Endometrial microvascular endothelial cells (primary cell): ENCODE data around the gene NTN5. TPM values are rescaled to one million over a fixed set of nuclear protein-coding genes. Genes with fewer than 3 reads are reported as not detected.
"Not testable (repeated sequence)": the region's sequence is repeated elsewhere in the genome, so short reads cannot be mapped to it uniquely, and the experiment has no call there.

Experiments used
- in situ Hi-C: cut with HindIII; loops from 2 replicates; pipeline ENCODE4 v1.10.0; 2017; ENCODE audit warnings: low sequenced_read_pairs, low pct_unique_long_range_greater_than_20kb; ENCODE audit errors: inconsistent ontology term
- total RNA-seq: library from RNA; depleted of rRNA; stranded (reverse); fragments of >200 nt; gene quantifications from one replicate; pipeline ENCODE4 v1.2.3, GENCODE V29; 2015; ENCODE audit errors: inconsistent ontology term

NTN5 gene
- total RNA-seq, 1 donor from 2014 or later, result not detected

GRCh38 chr19:48635263-48635965 is 37.4 kb downstream of the NTN5 start:
- in situ Hi-C loops, result no loop called here

DNA sequence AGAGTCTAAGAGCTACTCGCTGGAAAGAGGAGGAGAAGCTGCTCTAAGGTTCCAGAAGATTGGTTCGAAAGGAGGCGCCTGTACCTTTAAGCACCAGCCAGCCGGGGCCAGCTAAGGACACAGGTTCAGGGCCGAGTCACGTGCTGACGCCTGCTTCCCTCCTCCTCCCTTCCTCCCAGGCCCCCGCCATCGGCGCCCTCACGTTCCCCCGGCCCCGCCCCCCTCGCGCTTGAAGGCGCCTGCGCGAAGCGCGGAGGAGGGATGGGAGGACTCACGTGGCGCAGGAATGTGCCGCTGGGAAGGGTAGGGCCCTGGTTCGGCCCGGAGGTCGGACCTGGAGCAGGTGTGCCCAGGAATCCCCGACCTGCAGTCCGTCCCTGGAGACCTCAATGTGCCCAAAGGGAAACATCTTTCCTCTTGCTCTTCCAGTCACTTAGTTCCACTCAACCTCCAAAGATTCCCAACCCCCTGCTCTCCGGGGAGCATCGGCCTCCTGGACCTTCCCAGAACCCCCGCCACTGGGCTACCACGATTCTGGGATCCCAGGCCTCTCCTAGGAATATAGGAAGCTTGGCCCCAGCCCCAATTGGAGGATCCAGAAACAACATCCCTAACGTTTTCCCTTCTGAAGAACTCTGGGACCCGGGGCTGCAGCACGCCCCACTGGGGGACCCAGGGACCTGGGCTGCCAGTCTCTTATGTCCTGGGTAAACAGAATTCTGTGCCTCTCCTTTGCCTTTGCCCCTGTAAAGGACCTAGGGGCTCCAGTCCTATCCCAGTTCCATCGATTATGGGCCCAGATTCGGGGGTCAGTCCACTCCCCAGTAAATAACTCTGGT is 38.2 kb downstream of the NTN5 start:
- in situ Hi-C loops, result no loop called here

DNA sequence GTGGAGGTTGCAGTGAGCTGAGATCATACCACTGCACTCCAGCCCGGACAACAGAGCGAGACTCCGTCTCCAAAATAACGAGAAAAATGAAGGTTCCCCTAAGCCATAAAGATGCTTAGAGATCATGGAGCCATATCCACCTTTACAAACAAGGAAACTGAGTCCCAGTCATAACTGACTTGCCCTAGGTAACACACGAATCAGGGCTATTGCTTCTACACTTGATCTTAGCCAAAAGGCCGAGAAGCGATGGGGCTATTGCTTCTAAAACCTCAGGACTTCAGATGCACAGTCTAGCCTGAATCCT is 38.8 kb downstream of the NTN5 start:
- in situ Hi-C loops, result no loop called here

DNA sequence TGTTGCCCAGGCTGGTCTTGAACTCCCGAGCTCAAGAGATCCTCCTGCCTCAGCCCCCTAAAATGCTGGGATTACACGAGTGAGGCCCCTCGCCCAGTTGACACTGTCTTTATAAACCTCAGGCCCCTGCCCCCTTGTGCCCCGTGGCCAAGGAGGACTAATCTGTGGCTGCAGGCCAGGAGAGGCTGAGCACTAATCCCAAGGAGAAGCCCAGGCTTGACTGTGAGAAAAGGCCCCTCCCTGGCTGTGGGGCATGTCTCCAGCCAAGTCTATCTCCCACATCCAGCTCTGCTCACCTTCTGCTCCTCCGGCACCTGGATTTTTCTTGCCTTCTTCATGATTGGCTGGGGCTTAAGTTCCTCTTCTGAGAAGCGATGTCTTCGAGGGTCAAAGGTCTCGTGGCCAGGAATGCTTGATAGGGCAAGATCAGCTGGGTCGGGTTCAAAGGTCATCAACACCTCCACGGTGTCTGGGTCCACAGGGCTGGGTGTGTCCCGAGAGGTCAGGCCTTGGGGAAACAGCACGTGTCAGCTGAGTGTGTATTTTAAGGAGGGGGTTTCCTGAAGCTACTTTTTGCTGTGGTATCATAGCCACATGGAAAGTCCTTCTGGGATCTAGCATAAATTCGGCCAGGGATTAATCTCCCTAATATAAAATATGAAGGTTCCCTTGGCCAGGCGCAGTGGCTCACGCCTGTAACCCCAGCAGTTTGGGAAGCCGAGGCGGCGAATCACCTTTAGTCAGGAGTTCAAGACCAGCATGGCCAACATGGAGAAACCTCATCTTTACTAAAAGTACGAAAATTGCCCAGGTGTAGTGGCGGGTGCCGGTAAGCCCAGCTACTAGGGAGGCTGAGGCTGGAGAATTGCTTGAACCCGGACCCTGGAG is 39.4 kb downstream of the NTN5 start:
- in situ Hi-C loops, result no loop called here

- in situ Hi-C loops, result no loop called here
These were observed 40.1 kb downstream of the NTN5 start for GRCh38 chr19:48632692-48633147.

DNA sequence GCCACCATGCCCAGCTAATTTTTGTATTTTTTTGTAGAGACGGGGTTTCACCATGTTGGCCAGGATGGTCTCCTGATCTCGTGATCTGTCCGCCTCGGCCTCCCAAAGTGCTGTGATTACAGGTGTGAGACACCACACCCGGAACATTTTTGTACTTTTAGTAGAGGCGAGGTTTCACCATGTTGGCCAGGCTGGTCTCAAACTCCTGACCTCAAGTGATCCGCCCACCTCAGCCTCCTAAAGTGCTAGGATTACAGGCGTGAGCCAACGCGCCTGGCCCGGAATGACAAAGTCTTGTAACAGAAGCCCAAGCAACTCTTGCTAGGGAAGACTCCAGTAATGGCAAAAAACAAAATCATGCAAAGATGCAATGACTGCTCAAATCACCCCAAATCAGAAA is 40.5 kb downstream of the NTN5 start:
- in situ Hi-C loops, result not testable (repeated sequence)

- in situ Hi-C loops, result no loop called here
These were observed 41.6 kb downstream of the NTN5 start for GRCh38 chr19:48631225-48631624.

GRCh38 chr19:48630296-48631063 is 42.3 kb downstream of the NTN5 start:
- in situ Hi-C loops, result no loop called here

- in situ Hi-C loops, result no loop called here
These were observed 43.1 kb downstream of the NTN5 start for GRCh38 chr19:48629599-48630295.

- in situ Hi-C loops, result no loop called here
These were observed 43.6 kb downstream of the NTN5 start for GRCh38 chr19:48629297-48629598.

DNA sequence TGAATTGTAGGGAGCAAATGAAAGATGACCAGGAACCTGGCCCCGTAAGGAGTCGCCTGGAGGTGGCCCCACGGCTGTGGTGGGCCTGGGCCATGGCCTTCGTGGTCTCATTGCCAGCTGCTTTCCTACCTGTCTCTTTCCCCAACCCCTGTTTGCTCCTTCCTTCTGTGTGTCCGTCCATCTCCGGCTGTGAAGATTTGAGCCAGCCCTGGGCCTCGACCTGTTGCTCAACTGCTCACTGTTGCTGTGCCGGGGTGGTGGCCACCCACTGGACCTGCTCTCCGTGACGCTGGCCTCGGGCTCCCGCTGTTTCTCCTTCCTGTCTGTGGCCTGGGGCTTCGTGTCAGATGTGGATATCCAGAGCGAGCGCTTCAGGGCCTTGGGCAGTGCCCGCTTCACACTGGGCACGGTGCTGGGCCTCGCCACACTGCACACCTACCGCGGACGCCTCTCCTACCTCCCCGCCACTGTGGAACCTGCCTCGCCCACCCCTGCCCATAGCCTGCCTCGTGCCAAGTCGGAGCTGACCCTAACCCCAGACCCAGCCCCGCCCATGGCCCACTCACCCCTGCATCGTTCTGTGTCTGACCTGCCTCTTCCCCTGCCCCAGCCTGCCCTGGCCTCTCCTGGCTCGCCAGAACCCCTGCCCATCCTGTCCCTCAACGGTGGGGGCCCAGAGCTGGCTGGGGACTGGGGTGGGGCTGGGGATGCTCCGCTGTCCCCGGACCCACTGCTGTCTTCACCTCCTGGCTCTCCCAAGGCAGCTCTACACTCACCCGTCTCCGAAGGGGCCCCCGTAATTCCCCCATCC is 44.1 kb downstream of the NTN5 start:
- in situ Hi-C loops, result no loop called here

DNA sequence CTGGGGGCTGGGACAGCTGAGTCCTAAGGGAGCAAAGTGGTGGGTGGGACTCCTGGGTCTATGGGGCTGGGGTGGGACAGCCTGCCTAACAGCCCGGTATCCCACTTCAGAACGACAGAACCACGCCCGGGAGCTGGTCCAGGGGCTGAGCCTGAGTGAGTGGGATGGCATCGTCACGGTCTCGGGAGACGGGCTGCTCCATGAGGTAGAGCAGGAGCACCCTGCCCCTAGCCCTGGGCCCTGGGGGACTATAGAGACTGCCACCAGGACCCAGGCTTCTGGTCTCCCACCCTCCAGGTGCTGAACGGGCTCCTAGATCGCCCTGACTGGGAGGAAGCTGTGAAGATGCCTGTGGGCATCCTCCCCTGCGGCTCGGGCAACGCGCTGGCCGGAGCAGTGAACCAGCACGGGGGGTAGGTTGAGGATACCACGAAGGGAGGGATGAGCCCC is 44.9 kb downstream of the NTN5 start:
- in situ Hi-C loops, result no loop called here

GRCh38 chr19:48627201-48627864 is 45.5 kb downstream of the NTN5 start:
- in situ Hi-C loops, result no loop called here

- in situ Hi-C loops, result no loop called here
These were observed 46.9 kb downstream of the NTN5 start for GRCh38 chr19:48625891-48626327.

DNA sequence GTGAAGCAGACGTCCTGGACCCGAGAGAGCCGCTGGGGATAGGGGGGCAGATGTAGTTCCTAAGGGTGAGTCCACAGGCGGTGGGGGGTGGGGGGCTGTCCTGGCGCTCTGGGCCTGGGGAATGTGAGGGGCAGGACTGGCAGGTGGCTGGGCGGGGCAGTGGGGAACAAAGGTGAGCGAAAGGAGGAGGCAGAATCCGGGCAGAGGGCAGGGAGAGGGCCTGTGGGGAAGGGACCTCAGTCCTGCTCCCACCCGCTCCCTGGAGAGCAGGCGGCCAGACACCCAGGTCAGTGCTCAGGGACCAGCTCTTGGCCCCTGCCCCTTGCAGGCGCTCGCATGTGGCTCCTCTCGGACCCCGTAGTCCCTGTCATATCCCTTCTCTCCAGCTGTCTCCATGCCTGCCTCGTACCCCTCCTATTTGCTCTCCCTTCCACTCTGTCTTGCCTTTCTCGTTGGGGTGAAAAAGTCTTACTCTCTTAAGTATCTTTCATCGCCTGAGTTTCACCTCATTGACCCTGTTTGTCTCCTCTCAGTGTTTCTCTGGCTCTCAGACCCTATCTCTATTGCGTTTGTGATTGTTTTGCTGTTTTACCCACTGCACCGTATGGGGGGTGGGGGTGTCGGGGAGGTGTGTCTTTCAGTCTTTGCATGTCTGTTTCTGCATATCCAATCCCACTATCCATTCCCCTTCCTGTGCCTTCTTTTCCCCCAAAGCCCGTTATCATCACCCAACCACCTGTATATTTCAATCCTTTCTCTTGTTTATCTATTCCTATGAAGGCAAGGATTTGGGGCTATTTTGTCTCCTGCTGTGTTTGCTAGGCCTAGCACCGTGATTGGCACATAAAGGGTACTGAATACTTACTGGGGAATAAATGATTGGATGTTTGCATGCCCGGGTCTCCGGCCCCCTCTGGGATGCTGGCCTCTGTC is 47.8 kb downstream of the NTN5 start:
- in situ Hi-C loops, result loop anchor here (25.0 kb wide), 1 partner anchor 163 kb away; the partner anchor contains the start of genes CYTH2 and KCNJ14

GRCh38 chr19:48624067-48624594 is 48.7 kb downstream of the NTN5 start:
- in situ Hi-C loops, result loop anchor here (25.0 kb wide), 1 partner anchor 162 kb away; the partner anchor contains the start of genes CYTH2 and KCNJ14
